ENCODE data around the gene DFFB.

The DFFB gene

DNA sequence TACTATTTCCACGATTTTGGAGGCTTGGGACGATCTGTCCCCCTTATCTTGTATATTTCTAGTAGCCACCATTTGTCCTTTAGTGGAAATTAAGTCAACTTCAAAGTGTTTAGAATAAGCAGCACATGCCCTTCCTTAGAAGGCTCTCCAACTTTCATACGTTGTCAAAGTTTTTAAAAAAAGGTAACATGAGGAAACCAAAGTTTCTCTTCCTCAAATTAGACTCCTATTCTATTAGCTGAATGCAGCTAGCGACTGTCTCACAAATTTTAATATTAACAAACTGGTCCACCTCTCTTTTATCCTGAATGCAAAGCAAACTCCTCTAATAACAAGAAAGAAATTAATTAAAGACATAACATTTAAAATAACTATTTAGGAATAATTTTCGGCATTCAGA, 35.9 kb downstream of the DFFB start:
- H3K36me3 Mint-ChIP-seq = peaks cover 52% of the 10 kb centered on the region
- H3K27me3 Mint-ChIP-seq = no peaks in the 10 kb centered on the region
- ATAC-seq = no peak
- peaks cover 3% of the 10 kb centered on the region for H3K9me3 Mint-ChIP-seq
- H3K27ac Mint-ChIP-seq = peak overlapping the region; percentile 71
- H3K4me3 Mint-ChIP-seq = no peak overlapping the region
- peaks cover 32% of the 10 kb centered on the region for H3K4me1 Mint-ChIP-seq

DNA sequence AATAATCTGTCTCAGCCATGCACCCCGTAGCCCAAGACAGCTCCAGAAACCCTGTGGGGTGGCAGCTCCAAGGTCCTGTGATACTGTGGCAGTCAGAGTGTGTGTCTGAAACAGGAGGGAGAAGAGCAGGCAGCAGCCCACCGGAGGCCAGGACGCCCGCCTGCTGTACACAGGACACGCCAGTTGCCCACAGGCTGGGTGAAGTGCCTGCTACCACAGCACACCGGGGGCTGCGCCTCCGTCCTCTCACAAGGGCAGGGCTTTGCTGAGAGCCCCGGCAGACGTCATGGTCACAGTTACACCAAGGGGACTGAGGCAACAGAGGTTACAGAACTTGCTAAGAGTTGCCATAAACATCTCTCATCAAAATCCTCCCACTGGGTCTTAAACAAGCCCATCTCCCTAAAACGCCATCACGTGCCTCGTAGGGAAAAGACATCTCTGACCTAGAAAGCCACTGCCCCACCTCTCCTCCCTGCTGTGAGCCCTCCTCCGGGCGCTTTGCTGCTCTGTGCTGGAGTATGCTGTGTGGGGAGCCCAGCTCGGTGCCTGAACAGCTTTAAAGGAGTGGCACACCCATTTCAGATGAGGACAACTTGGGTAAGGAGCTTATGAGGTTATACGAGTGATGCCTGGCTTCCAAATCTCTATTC, 37.5 kb downstream of the DFFB start:
- no peak for ATAC-seq
- H3K27ac Mint-ChIP-seq = no peak overlapping the region
- H3K4me1 Mint-ChIP-seq = peaks cover 46% of the 10 kb centered on the region

DNA sequence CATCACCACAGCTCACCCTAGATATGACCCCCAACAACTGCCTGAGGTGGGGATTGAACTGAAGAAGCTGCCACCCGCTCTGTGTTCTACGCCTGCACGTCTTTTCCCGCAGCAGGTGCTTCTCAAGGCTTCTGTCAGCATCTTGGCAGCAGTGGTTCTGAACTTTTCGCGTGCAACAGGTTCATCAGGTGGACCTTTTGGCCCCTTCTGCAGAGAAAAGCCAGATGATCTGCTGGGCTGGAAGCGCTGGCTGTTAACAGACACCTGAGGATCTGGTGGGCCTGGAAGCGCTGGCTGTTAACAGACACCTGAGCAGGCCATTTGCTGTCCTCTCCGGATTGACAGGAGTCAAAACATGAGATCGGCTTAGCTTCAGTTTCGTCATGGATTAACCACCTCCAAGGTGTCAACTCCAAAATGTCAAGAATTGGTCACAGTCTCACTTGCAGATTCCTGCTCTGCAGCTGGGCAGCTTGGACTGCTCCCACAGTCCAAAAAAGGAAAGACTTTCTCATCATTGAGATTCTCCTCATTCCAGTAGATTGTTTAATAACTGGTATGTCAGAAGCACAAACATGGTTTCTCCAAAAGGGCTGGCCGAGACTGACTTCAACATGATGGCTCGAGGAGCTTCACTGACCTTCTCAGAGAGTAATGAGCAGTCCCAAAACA, 38.1 kb downstream of the DFFB start:
- no peak overlapping the region for H3K4me3 Mint-ChIP-seq
- no peak overlapping the region for H3K27ac Mint-ChIP-seq
- H3K27me3 Mint-ChIP-seq = no peaks in the 10 kb centered on the region
- no peak for ATAC-seq
- H3K36me3 Mint-ChIP-seq = peaks cover 47% of the 10 kb centered on the region
- H3K4me1 Mint-ChIP-seq = peaks cover 46% of the 10 kb centered on the region
- H3K9me3 Mint-ChIP-seq = peaks cover 3% of the 10 kb centered on the region

More for the DNA sequence above, 37.5 kb downstream of the DFFB start:
- Mint-ChIP-seq H3K36me3 (peaks cover 47% of the 10 kb centered on the region), H3K9me3 (peaks cover 3% of the 10 kb centered on the region), H3K4me3 (no peak overlapping the region), H3K27me3 (no peaks in the 10 kb centered on the region)

DNA sequence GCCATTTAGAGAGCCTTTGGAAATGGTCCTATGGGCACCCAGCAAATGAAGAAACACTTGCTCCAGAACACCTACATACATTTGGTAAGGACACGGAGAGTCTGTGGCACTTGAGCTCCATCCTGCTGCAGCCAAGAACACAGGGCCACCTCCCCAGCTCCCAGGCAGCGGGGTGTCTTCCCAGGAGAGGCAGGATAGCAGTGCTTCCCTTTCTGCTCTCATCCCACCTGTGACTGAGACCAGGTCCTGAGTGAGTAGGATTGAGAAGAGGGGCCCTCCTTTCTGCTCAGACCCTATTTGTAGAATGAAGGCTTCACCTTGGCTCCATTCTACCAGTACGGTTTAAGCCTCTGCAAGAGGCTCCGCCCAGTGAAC, 38.7 kb downstream of the DFFB start:
- H3K27ac Mint-ChIP-seq = no peak overlapping the region
- H3K27me3 Mint-ChIP-seq = no peaks in the 10 kb centered on the region
- H3K36me3 Mint-ChIP-seq = peaks cover 47% of the 10 kb centered on the region
- peaks cover 3% of the 10 kb centered on the region for H3K9me3 Mint-ChIP-seq
- H3K4me3 Mint-ChIP-seq = no peak overlapping the region
- ATAC-seq = no peak
- H3K4me1 Mint-ChIP-seq = peaks cover 46% of the 10 kb centered on the region

DNA sequence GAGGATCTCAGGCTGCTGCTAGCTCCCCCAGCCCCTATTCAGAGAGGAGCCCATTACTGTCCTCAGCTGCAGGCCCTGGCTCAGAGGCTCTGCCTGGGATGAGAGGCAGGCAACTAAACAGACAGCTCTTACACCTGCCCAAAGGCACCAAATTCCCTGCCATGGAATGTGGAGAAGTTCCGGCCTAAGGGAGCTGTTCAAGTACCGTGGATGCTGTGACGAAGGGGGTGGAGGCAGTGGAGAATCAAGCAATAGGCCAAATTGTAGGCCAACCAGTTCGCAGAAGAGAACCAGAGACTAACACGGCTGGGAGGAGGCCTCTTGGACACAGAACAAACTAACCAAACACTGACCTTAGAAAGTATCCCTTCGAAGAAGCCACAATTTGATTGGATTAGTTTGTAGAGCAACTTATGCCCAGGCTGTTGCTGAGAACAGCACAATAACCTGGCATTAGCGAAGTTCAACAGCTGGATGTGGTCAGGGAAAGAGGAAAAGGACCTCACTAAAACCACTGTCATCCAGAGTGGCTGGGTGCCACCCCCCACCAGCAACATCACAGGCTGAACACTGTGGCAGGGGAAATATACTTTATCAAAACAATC, 39.2 kb downstream of the DFFB start:
- Mint-ChIP-seq H3K27ac (no peak overlapping the region), H3K4me3 (no peak overlapping the region), H3K4me1 (peaks cover 46% of the 10 kb centered on the region), H3K9me3 (peaks cover 3% of the 10 kb centered on the region), H3K27me3 (no peaks in the 10 kb centered on the region), H3K36me3 (peaks cover 46% of the 10 kb centered on the region)
- no peak for ATAC-seq

DNA sequence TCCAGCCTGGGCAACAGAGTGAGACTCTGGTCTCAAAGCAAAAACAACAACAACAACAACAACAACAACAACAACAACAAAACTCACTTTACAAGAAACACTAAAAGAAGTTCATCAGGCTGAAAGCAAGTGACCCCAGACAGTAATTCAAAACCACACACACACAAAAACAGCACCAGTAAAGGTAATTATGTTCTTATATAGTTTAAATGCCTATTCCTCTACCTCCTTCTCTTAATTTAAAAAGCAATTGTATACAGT, 41.1 kb downstream of the DFFB start:
- no peak for ATAC-seq
- H3K27ac Mint-ChIP-seq = peak overlapping the region; percentile 98
- H3K4me3 Mint-ChIP-seq = no peak overlapping the region
- H3K9me3 Mint-ChIP-seq = peaks cover 3% of the 10 kb centered on the region
- no peaks in the 10 kb centered on the region for H3K27me3 Mint-ChIP-seq
- peaks cover 36% of the 10 kb centered on the region for H3K4me1 Mint-ChIP-seq
- H3K36me3 Mint-ChIP-seq = peaks cover 43% of the 10 kb centered on the region

DNA sequence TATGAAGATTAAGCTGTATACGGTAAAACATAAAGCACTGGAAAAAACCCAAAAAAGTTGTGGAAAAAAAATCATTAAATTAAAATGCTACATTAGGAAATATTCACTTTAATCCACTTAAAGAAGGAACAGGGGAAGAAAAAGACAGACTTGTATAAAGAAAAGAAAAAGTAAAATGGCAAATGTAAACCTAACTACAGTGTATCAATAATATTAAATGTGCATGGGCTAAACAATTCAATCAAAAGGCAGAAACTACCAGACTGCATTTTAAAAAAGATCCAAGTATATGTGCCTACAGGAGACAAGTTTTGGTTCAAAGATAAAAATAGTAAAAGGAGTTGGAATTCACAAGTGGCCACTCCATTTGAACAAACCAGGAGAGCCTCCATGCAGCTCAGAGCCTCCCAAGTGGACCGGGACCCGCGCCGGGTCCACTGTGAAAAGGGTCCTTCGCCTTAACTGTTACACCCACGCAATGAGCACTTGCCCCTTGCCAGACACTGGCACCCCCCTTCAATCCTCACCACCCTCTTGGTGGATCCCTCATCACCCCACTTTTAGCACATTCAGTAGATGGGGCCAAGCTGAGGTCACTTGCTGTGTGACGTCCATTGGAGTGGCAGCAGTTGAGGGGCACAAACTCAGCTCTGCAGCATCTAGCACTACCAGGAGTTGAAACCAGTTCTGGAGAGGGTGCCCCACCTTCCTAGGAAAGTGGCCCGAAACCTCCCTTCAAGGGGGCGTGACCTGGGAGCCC, 41.9 kb downstream of the DFFB start:
- H3K27me3 Mint-ChIP-seq = no peaks in the 10 kb centered on the region
- no peak for ATAC-seq
- H3K9me3 Mint-ChIP-seq = peaks cover 3% of the 10 kb centered on the region
- peak overlapping the region; percentile 98 for H3K27ac Mint-ChIP-seq
- peak overlapping the region; percentile 85 for H3K4me3 Mint-ChIP-seq
- peaks cover 31% of the 10 kb centered on the region for H3K4me1 Mint-ChIP-seq
- peaks cover 39% of the 10 kb centered on the region for H3K36me3 Mint-ChIP-seq

DNA sequence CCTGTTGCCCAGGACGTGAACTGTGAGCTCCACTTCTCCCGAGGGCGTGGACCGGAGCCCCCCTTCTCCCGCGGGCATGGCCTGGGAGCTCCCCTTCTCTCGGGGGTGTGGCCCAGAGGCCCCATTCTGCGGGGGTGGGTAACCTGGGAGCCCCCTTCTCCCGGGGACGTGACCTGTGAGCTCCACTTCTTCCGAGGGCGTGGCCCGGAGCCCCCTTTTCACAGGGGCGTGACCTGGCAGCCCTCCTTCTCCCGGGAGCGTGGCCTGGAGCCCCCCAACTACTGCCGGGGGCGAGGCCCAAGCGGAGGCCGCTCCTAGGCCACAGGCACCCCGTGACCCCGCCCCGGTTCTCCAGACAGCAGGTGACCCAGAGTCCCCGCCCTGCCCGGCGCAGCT, 42.5 kb downstream of the DFFB start:
- Mint-ChIP-seq H3K4me3 (peak overlapping the region; percentile 85), H3K36me3 (peaks cover 38% of the 10 kb centered on the region), H3K27ac (peak overlapping the region; percentile 98), H3K9me3 (peaks cover 3% of the 10 kb centered on the region), H3K27me3 (no peaks in the 10 kb centered on the region), H3K4me1 (peaks cover 29% of the 10 kb centered on the region)
- ATAC-seq = no peak

DNA sequence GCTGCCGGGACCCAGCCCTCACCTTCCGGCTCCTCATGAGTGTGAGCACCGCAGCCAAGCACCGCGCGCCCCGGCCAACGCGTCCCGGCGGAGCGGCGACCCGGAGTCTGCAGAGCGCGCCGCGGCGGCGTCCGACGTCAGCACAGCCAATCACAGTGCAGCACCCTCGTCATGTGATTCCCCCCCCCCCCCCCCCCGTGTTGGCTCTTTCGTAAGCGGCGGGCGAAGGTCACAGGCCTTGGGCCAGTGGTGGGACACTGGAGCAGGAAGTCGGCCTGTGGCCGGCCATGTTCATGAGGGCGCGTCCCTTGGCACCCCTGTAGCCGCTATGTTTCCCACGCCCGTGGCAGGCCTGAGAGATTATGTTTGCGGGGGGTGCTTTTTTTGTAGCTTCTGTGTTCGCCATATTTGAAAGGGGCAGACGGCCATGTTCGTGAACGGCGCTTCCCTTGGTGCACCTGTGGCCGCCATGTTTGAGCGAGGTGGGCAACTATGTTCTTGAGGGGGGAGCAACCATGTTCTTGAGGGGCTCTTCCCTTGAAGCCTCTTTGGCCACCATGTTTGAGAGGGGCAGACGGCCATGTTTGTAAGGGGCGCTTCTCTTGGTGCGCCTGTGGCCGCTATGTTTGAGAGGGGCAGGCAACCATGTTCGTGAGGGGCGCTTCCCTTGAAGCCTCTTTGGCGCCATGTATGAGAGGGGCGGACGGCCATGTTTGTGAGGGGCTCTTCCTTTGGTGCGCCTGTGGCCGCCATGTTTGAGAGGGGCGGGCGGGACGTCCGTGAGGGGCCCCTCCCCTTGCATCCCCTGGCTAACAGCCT, 43.1 kb downstream of the DFFB start, which contains the start of gene C1orf174:
TSS of gene C1orf174 (minus strand) at position 123 of the 819 bp plus-strand sequence. CDS start at position 37, 86 bp downstream.
- Mint-ChIP-seq H3K27me3 (no peaks in the 10 kb centered on the region), H3K9me3 (peaks cover 3% of the 10 kb centered on the region), H3K4me3 (peak within 1 kb of the TSS; percentile 85), H3K27ac (peak within 1 kb of the TSS; percentile 98), H3K4me1 (peaks cover 29% of the 10 kb centered on the region), H3K36me3 (peaks cover 33% of the 10 kb centered on the region)
- ATAC-seq = peak; percentile 89

DNA sequence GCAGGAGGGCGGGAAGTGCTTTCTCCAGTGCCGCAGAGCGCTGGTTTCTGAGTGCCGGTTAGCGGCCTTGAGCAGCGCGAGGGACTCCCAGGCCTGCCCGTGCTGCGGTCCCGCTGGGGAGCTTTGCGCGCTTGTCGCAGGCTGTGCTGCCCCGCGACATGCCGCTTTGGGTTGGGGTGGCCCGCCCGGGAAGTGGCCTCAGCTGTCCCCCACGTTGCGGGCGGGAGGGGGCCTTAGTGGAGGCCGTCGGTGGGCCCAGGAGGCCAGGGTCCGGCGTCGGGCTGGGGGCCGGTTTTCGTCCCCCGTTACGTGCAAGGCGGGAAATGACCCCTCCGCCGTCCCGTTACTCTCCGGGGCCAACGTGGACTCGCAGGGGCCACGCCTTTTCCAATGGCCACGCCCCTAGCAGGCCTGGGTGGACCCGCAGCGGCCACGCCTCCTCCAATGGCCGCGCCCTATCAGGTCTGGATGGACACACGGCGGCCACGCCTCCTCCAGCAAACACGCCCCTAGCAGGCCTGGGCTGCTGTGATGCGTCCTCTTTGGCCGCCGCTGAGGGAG, 43.8 kb downstream of the DFFB start:
- Mint-ChIP-seq H3K36me3 (peaks cover 26% of the 10 kb centered on the region), H3K4me3 (peak overlapping the region; percentile 85), H3K9me3 (peaks cover 3% of the 10 kb centered on the region), H3K27me3 (no peaks in the 10 kb centered on the region), H3K27ac (peak overlapping the region; percentile 98), H3K4me1 (peaks cover 27% of the 10 kb centered on the region)
- ATAC-seq = peak; percentile 85

DNA sequence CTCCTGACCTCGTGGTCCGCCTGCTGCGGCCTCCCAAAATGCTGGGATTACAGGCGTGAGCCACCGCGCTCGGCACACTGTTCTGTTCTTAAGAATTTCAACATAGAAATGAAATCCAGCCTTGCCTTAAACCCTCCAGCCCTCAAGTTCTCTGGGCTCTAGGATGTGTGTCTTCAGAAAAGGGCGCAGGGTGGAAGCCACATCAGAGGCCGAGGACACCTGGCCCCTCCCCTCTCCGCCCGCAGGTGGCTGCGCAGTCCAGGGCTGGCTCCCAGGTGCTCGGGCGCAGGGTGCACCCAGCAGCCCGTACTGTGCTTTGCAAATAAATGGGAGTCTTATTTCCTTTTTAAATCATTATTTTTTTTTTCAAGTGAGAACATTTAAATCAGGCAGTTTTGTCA, 44.8 kb downstream of the DFFB start:
- peaks cover 16% of the 10 kb centered on the region for H3K36me3 Mint-ChIP-seq

DNA sequence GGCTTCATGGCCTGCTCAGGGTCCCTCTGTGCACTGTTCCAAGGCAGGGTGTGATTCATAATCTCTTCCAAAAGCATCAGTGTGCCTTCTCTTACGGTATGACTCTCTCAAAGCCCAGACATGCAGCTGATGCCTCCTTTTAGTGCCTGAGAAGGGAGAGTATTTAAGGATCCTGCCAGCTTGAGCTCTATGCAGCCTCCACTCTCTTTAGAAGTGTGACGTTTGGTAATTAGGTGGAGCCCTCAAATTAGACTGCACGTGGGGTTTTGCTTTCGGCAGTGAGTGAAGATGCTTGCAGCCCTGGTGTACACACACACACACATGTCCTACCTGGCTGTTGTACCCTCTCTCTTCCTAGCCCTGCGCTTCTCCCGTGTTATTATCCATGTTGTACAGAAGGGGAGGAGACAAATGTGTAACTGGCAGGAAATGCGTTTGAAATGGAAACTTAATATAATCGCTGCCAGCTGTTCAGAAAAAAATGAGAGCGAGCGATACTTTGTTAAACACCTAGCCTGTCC, 45.4 kb downstream of the DFFB start:
- H3K36me3 Mint-ChIP-seq = peaks cover 11% of the 10 kb centered on the region
- no peak overlapping the region for H3K27ac Mint-ChIP-seq
- no peaks in the 10 kb centered on the region for H3K27me3 Mint-ChIP-seq
- no peaks in the 10 kb centered on the region for H3K9me3 Mint-ChIP-seq
- no peak for ATAC-seq
- peaks cover 21% of the 10 kb centered on the region for H3K4me1 Mint-ChIP-seq
- H3K4me3 Mint-ChIP-seq = no peak overlapping the region

More for the DNA sequence above, 44.8 kb downstream of the DFFB start:
- peaks cover 22% of the 10 kb centered on the region for H3K4me1 Mint-ChIP-seq
- no peak for ATAC-seq
- peak overlapping the region; percentile 98 for H3K27ac Mint-ChIP-seq
- H3K27me3 Mint-ChIP-seq = no peaks in the 10 kb centered on the region
- H3K4me3 Mint-ChIP-seq = peak overlapping the region; percentile 50
- H3K9me3 Mint-ChIP-seq = peaks cover 3% of the 10 kb centered on the region

DNA sequence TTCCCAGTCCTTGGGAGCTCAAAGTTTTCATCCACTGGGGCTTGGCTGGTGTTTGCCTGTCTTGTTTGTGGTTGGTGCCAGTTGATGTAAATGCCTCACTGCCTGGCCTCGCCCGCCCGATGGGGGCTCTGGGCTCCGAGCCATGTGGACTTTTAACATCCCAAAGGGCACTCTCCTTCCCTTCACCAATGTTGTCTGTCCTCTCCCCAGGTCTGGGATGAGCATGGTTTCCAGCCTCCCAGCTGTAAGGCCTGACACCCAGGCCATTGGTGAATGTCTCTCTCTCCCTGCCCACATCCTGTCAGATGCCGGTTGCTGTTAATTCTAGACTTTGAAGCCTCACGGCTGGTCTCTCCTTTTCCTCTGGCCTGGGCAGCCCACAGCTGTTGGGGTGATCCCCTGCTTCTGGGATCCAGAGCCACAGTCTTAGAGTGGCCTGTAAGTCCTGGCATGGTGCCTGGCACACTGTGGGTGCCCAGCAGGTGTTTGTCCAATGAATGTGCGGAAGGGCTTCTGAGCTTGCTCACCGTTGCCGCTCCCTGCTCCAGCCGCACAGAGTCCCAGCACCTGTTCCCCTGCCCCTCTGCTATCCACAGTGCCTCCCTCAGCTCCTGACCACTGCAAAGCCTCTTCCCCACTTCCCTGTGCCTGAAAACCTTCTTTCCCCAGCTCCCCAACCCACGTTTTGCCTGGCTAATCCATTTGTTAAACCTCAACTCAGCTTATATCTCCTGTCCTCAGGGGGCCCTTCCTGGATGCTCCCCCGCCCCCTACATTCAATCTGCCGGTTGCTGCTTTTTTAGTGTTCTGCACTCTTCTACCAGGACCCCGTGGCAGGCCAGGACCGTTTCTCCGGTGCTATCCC, 46.1 kb downstream of the DFFB start:
- no peak for ATAC-seq
- Mint-ChIP-seq H3K4me3 (no peak overlapping the region), H3K27me3 (no peaks in the 10 kb centered on the region), H3K9me3 (no peaks in the 10 kb centered on the region), H3K36me3 (peaks cover 3% of the 10 kb centered on the region), H3K27ac (peak overlapping the region; percentile 57), H3K4me1 (peaks cover 18% of the 10 kb centered on the region)

Data from stimulated activated memory B cell treated with anti-CD40 and anti-IgM and Interleukin-4, amounts not matched to agents 10 μg/mL and 1 μg/mL and 100 μg/mL, for 72 hours (primary cell).